PC-3 (cell line): Measurements from ENCODE around the gene OR12D1.

ENCODE experiments used
- CTCF ChIP-seq: fragments of 300-600 bp; sonication (generic); conservative IDR thresholded peaks from 2 replicates; pipeline ENCODE4 v1.5.1; 2017; ENCODE audit warnings: antibody characterized with exemption, low read depth, mild to moderate bottlenecking, low read length
- EZH2 ChIP-seq: fragments of 300-600 bp; sonication (generic); IDR thresholded peaks from one replicate; pipeline ENCODE4 v1.6.1; 2017; ENCODE audit warnings: antibody characterized with exemption, mild to moderate bottlenecking, low read length; ENCODE audit not compliant: unreplicated experiment

DNA sequence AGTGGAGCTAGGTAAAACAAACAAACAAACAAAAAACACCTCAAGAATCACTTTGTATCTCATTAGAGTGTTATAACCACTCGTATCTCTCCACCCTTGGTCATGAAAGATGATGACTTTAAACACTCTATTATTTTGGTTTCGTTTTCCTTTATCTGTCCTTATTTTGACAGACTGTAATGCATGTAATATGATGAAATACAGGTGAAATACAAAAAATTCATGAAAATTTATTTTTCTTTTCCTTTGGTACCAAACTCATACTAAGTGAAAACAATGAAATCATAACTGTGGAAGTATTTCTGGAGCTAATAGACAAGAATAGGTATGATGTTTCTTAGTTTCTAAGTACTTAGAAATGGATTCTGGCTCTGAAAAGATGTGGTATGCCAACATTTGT, 15.2 kb upstream of the OR12D1 start:
- no peak for TF ChIP-seq CTCF
- TF ChIP-seq EZH2, result no peak
